Smooth muscle cell of the brain vasculature (primary cell): Measurements from ENCODE around the gene SNX2.
"Not testable (repeated sequence)": the region's sequence is repeated elsewhere in the genome, so short reads cannot be mapped to it uniquely, and the experiment has no call there.

Experiments
- DNase-seq: peaks from one replicate; pipeline ENCODE4 v3.0.0-alpha.2; 2012; ENCODE audit warnings: low read depth, low spot score

SNX2 gene

DNA sequence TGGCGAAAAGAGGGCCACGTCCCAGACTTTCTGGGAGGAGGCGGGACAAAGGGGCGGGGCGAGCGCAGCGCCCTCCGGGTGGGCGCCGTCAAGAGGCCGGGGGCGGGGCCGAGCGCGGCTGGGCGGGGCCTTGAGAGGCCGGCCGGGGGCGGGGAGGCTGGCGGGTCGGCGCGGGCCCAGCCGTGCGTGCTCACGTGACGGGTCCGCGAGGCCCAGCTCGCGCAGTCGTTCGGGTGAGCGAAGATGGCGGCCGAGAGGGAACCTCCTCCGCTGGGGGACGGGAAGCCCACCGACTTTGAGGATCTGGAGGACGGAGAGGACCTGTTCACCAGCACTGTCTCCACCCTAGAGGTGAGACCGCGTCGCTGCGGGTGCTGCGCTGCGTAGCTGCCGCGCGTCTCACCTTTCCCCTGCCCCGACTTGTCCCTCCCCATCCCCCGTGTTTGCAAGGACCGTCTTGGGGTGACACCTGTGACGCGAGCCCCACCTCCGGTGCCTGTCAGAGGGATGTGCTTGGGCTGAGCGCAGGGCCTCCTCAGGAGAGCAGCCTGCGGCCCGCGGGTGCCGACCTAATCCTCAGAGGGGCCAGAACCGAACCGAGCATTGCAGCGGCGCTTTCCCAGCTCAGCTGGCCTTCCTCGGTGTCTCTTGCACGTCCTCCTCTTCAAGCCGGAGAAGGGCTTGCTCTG, at the start of gene SNX2:
SNX2 (plus strand) TSS at position 220 of the 689 bp plus-strand sequence; CDS start at position 244, 24 bp downstream.
- DNase-seq, result peak; percentile 60

- DNase-seq, result peak; percentile 20
Measured at GRCh38 chr5:122727112-122727541, 47.8 kb upstream of the SNX2 start.

- no peak for DNase-seq
Measured at GRCh38 chr5:122730037-122730436, 44.8 kb upstream of the SNX2 start.

DNA sequence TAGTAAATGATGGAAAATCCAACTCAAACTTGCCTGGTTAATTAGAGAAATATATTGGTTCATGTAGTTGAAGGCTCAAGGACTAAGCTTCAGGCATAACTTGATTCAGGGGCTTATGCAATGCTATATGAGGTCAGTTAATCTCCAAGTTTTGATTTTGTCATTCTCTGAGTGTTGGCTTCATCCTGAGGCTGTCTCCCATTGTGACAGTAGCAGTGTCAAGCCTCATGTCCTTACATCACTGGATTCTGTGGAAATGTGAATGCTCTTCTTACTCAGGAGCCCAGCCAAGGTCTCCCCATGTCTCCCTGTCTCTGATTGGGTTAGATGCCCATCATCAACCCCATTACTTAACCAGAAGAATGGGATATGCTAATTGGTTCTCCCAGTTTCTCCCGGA, 44.4 kb upstream of the SNX2 start:
- no peak for DNase-seq

DNA sequence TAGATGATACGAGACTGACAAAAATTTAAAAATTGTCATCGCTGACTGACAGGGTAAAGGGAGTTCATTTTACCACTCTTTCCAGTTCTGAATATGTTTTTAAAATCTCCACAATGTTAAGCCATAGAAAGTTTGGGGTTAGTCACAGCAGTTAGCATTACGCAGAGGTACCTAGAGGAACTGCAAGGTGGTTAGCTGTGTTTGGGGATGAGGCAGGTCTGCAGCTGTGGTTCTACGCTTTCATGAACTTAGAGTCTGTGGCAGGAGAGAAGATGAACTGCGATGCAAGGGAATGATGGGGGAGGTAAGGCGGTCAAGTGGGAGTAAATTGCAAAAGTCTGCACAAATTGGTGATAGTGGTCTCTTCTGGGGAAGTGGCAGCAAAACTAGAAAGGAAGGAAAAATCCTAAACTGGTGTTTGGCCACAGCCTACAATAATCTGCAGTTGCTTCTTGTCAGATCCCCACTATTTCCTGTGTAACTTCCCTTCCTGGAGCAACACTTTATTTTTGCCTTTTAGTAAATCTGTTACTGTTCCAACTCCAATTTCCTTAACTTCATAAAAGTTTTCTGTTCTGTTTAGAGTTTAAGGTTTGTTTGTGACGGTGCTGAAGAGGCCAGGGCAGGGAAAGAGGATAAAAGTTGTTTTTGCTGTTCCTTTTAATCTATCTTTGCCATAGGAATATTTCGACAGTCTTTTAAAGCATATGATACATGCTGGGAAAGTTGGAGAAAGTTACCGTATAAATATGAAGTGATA, 38.6 kb upstream of the SNX2 start:
- no peak for DNase-seq

DNA sequence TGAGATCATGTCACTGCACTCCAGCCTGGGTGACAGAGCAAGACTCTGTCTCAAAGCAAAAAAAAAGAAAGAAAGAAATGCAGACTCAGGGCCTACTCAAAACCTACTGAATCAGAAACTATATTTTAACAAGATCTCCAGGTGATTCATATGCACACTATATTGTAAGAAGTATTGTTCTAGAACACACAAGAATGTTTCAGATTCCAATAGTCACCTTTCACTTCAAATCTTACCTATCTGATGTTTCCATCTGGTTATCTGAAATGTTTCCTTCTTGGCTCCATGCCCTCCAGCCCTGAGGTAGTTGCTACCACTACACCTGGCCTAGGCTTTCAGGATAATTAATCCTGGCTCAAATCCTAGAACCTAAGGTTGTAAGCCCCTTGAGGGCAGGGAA, 36.8 kb upstream of the SNX2 start:
- DNase-seq, result no peak

DNA sequence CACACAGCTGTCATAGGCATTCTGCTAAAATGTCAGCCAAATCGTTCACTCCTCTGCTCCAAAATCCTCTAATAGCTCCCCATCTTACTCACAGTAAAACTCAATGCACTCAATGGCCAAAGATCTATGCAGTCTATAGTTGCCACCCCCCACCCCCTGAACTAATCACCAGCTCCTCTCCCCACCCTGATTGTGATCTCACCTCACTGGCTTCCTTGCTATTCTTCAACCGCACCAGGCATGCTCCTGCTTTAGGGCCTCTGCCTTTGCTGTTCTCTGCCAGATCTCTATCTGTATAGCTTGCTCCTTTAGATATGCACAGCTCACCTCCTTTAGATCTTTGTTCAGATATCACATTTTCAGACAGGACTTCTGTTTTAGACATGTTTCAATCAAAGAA, 33.2 kb upstream of the SNX2 start:
- DNase-seq, result no peak

GRCh38 chr5:122743261-122743660, 31.6 kb upstream of the SNX2 start:
- no peak for DNase-seq

- DNase-seq, result no peak
Measured at GRCh38 chr5:122745597-122745996, 29.3 kb upstream of the SNX2 start.

GRCh38 chr5:122749886-122750285, 25.0 kb upstream of the SNX2 start:
- DNase-seq, result no peak

- DNase-seq, result no peak
Measured at GRCh38 chr5:122751293-122751782, 23.5 kb upstream of the SNX2 start.

- DNase-seq, result no peak
Measured at GRCh38 chr5:122753500-122753899, 21.4 kb upstream of the SNX2 start.

GRCh38 chr5:122755783-122756182, 19.1 kb upstream of the SNX2 start:
- no peak for DNase-seq

- DNase-seq, result no peak
Measured at GRCh38 chr5:122756264-122756911, 18.5 kb upstream of the SNX2 start.

DNA sequence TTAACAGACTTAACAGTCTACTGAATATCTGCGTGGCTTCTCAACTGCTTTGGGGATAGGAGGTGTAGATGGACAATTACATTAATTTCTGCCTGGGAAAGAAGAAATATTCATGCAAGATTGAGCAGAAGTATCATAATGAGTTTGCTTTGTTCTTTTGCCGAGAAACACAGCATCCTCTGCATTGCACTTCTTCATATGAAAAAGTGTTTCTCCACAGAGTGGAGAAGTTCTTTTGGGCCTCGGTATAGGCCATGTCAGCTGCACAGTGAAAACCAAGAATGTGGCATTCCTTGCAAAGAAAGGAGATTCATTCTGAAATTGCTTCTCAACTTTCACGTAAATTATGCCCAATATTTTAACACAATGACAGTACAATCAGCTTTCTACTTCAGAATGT, 17.6 kb upstream of the SNX2 start:
- no peak for DNase-seq

DNA sequence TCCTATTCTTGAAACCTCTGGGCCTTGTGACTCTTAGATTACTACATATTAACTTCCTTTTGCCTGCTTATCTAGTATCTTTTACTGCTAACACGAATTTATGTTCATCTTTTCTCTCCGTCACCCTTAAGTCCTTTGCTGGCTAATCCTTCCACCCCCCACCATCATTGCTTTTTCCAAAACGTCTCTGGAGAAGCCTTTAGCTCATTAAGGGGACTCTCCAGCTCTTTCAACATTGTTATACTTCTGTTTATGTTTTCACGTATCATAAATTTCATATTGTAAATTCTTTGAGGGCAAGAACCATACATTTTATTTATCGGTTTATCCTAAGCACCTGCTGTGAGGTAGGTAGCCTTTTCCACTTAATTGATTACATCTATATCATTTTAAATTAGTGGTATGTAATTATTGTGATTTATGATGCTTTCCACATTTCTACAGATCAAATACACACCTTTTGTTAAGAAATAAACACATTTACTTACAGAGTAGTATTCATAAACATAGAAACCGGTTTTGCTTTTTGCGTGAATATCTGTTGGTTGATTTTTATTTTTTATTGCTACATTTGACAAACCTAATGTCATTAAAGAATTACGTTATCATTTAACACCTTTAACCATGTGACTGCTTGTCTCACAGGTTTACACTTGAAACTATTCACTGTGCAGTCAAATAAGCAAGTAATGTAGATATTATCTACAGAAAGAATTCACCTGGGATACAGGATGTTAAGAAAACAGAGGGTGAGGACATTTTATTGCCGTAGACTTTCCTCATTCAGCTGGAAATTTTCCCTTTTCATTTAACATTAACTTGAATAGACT, 15.4 kb upstream of the SNX2 start:
- no peak for DNase-seq

DNA sequence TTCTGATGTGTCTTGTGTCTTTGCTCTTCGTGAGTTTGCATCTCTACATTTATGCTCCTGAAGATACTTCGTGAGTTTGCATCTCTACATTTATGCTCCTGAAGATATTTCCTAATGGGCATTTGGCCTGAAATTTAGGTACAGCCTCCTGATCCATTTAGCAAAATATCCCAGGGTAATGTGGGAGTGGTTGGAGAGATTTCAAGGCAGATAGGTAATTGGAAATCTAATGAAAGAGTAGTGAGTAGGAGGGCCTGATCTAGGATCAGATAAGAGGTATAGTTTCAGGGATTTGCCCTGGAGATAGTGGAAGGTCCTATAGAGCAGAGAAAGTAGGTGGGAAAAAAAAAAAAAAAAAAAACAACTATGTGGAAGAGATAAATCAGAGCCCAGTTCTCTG, 14.6 kb upstream of the SNX2 start:
- no peak for DNase-seq

GRCh38 chr5:122761115-122761514, 13.8 kb upstream of the SNX2 start:
- DNase-seq, result no peak

DNA sequence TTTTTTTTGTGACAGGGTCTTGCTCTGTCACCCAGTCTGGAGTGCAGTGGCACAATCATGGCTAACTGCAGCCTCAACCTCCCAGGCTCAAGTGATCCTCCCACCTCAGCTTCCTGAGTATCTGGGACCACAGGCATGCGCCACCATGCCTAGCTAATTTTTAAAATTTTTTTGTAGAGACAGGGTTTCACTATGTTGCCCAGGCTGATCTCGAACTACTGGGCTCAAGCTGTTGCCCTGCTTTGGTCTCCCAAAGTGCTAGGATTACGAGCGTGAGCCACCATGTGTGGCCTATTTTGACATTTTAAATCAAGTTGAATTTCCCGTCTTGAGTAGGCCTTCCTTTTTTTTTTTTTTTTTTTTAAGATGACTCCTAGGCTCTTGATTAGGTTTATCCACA, 13.0 kb upstream of the SNX2 start:
- not testable (repeated sequence) for DNase-seq

DNA sequence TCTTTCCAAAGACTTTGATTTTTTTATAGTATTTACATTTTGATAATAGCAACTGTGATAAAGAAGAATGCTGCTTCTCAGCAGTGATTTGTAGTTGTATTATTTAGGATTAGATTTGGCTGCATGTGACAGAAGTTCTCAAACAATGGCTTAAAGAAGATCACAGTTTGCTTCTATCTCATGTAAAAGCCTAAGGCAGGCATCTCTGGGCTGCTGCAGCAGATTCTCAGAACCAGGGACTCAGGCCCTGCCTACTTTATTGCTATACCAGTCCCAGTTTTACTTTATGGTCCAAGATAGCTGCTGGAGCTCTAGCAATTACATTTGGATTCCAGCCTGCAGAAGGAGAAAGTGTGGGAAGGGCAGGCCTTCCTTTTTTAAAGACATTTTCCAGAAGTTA, 8.8 kb upstream of the SNX2 start:
- DNase-seq, result no peak

DNA sequence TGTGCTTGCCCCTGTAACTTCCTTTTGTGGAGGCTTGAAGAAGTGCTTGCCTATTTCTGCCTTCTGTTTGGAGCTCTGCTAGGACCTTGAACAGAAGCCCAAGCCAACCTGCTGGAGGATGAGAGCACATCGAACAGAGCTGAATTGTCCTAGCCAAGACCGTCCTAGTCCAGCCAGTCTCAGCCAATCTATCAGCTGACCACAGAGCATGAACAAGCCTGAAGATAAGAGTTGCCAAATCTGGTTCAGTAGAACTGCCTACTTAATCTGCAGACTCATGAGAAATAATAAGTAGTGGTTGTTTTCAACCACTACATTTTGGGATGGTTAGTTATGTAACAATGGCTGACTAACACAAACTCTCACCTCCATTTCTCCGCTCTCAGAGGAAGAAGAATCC, 4.4 kb upstream of the SNX2 start:
- DNase-seq, result no peak

- no peak for DNase-seq
Measured at GRCh38 chr5:122772446-122772845, 2.4 kb upstream of the SNX2 start.
